GM18507 (cell line): ENCODE results near the gene PRKN.
"Not testable (repeated sequence)": the region's sequence is repeated elsewhere in the genome, so short reads cannot be mapped to it uniquely, and the experiment has no call there.

Experiments
- DNase-seq: peaks from one replicate; pipeline ENCODE4 v3.0.0; 2011; ENCODE audit warnings: low read depth; ENCODE audit not compliant: insufficient read length; ENCODE audit errors: extremely low spot score
- FAIRE-seq: peaks from 2 replicates; lab custom pipeline; 2011; peaks lifted over from hg19 to GRCh38; lab: Jason Lieb, UNC

Gene PRKN

GRCh38 chr6:162683135-162683534, 44.4 kb downstream of the PRKN start:
- FAIRE-seq (no peak), DNase-seq (no peak)

GRCh38 chr6:162681447-162681846, 46.1 kb downstream of the PRKN start:
- FAIRE-seq (no peak), DNase-seq (no peak)

- FAIRE-seq (no peak), DNase-seq (no peak)
These were observed 46.7 kb downstream of the PRKN start for GRCh38 chr6:162680871-162681270.

GRCh38 chr6:162680367-162680766, 47.2 kb downstream of the PRKN start:
- DNase-seq (no peak), FAIRE-seq (no peak)

DNA sequence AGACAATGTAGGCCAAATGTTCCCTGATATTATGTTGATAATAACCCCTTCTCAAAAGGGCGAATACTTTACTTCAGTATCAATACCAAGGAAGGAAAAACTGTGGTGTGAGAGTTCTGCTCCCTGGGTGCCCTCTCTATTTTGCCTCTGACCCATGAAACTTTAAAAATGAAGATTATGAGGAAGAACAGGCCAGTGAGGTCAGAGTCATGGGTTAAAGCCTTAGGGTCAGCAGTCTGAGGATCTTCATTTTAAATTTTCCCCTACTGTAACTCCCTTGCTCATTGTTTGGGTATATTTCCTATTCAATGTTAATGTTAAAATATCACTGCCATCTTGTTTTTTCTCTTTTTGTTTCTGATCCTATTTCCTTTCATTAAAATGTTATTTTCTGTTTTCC, 47.9 kb downstream of the PRKN start:
- no peak for DNase-seq
- no peak for FAIRE-seq

GRCh38 chr6:162678896-162679295, 48.7 kb downstream of the PRKN start:
- FAIRE-seq, DNase-seq: not testable (repeated sequence)

- DNase-seq (no peak), FAIRE-seq (no peak)
These were observed 52.1 kb downstream of the PRKN start for GRCh38 chr6:162675503-162675902.

- FAIRE-seq: no peak
These were observed 53.1 kb downstream of the PRKN start for GRCh38 chr6:162674452-162674851.

GRCh38 chr6:162671580-162672165, 55.9 kb downstream of the PRKN start:
- FAIRE-seq: no peak

More at GRCh38 chr6:162674452-162674851, 53.1 kb downstream of the PRKN start:
- no peak for DNase-seq

DNA sequence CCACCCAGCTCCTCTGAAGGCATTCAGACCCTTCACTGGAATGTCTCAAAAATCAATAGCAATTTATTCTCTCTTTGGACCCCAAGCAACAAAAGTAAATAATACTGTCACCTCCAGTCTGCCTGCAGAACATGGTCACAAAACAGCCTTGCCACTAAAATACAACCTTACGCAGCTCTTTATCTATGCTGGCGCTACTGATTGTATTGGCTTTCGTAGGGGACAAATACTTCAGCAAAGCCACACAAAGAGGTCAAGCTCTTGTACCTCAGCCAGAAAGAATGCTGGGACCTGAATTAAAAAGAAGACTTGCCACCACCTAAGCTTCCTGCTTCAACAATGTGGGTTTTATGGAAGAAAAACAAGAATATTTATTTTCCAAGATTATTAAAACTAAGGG, 57.2 kb downstream of the PRKN start:
- no peak for FAIRE-seq
- no peak for DNase-seq

More at GRCh38 chr6:162671580-162672165, 55.9 kb downstream of the PRKN start:
- no peak for DNase-seq

DNA sequence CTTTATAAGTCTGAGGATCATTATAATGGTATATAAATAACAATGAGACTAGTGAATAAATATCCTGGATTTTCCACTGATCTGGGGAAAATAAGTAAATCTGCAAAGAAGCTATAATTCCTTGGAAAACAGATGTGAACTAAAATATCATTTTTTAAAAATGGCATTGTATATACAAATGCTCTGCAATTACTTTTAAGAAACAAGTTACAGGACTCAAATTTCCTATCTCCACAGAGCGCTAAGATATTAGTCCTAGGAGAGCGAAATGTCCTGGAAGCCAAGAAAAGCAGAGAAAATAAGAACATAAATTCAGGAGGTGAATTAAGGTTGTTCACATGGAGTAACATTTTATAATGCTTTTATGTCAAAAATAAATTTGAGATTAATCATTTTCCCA, 61.3 kb downstream of the PRKN start:
- DNase-seq: no peak
- FAIRE-seq: no peak

DNA sequence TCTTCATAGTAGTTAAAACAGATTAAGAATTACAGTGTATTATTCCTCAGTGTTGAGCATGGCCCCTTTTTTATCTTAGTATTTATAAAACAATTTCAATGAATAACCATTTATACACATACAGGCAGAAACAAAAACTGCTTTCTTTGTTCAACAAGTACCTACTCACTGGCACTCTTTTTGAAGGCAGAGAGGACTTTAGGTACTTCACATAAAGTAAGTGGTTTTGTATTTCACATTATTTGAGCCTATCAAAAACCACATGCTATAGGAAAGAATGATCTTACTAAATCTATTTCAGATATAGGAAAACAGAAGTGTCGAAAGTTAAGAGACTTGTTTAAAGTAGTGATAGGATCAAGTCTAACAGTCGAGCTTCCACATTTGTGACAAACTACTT, 73.8 kb downstream of the PRKN start:
- FAIRE-seq: no peak
- DNase-seq: no peak

- DNase-seq (no peak), FAIRE-seq (no peak)
These were observed 76.1 kb downstream of the PRKN start for GRCh38 chr6:162651505-162651904.

GRCh38 chr6:162649271-162649670, 78.3 kb downstream of the PRKN start:
- FAIRE-seq (no peak), DNase-seq (no peak)

- FAIRE-seq: no peak
These were observed 83.4 kb downstream of the PRKN start for GRCh38 chr6:162644153-162644552.

DNA sequence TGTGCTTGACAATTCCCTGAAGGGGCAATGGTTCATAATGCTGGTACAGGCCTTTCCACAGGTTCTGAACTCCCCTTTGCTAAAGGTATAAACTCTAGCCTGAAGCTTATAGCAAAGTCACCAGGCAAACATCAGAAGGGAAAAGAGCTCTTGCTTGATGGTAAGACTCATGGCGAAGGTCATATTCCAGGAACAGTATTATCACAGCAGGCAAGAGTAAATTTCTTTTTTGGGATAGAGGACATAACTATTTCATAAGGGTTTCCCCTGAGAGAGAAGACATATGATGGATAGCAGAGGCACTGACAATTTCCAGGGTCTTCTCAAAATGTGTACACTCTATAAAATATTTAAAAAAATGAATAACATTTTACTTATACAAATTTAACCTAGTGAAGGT, 86.8 kb downstream of the PRKN start:
- FAIRE-seq: no peak
- no peak for DNase-seq

More at GRCh38 chr6:162644153-162644552, 83.4 kb downstream of the PRKN start:
- no peak for DNase-seq

- DNase-seq: no peak
These were observed 87.6 kb downstream of the PRKN start for GRCh38 chr6:162639951-162640350.

DNA sequence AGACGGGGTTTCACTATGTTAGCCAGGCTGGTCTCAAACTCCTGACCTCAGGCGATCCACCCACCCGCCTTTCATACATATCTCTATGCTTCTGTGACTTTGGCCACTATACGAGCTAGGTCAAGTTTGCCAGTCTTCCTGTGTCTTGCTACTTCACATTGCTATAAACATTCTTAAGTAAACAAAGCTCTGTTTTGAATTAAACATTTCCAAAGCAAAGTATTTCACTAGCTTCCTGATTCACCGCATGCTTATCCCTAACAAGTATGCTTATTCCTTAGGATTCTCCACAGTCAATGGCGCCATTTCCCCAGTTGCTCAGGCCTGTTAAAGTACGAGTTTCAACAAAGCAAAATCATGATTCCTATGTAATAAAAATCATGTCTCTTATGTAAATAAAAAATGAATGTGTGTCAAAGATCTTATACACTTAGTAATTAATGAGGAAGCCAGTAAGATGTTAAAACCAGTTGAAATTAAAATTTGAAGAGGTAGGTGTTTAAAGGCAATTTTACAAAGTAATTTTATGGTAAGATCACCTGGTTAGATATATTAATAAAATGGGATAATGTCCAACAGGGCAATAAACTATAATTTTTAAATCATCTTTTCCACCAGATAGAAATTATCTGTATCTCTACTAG, 88.5 kb downstream of the PRKN start:
- FAIRE-seq (no peak), DNase-seq (no peak)

More at GRCh38 chr6:162639951-162640350, 87.6 kb downstream of the PRKN start:
- FAIRE-seq: no peak

DNA sequence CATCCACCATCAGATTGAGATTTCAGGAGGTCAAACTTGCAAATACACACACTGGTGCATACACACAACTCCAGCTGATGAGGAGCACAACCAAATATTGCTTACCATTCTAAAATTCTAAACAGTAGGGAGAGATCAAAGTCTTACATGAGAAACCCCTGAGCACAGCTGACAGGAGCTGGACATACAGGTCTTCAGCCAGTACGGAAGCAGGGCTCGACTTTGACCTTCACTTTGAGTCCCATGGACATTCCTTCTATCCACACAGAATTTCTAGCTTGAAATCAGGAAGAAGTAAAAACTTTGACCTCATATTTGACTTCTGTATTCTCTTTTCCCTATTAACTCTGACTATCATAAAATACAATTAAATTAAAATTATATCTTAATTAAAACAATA, 90.2 kb downstream of the PRKN start:
- no peak for FAIRE-seq
- DNase-seq: no peak

- FAIRE-seq (no peak), DNase-seq (no peak)
These were observed 91.4 kb downstream of the PRKN start for GRCh38 chr6:162636167-162636566.

DNA sequence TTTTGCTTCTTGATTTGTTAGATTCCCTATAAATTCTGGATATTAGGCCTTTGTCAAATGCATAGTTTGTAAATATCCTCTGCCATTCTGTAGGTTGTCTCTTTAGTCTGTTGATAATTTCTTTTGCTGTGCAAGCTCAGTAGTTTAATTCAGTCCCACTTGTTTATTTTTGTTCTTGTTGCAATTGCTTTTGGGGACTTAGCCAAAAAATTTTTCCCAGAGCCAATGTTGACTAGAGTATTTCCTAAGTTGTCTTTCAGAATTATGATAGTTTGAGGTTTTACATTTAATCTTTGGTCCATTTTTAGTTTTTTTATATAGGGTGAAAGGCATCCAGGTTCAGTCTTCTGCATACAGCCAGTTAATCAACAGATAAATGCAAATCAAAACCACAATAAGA, 96.0 kb downstream of the PRKN start:
- no peak for FAIRE-seq

More for the DNA sequence above, 96.0 kb downstream of the PRKN start:
- DNase-seq: no peak
